GM19438 (cell line): ENCODE data around the gene ABCA2.
"Not testable (repeated sequence)": the region's sequence is repeated elsewhere in the genome, so short reads cannot be mapped to it uniquely, and the experiment has no call there.

Experiments used
- ATAC-seq: cut with Tn5 transposase; IDR thresholded peaks from one replicate; pipeline ENCODE4 v1.9.1; 2021; ENCODE audit warnings: low read depth; ENCODE audit not compliant: unreplicated experiment

The ABCA2 gene

GRCh38 chr9:137063311-137064026 lies 35.4 kb upstream of the ABCA2 start:
- ATAC-seq = no peak

GRCh38 chr9:137062798-137063197 lies 34.8 kb upstream of the ABCA2 start:
- ATAC-seq = not testable (repeated sequence)

- ATAC-seq = no peak
Observed at GRCh38 chr9:137062384-137062783, 34.3 kb upstream of the ABCA2 start.

GRCh38 chr9:137058521-137059234 lies 30.6 kb upstream of the ABCA2 start:
- ATAC-seq = no peak

GRCh38 chr9:137057545-137057944 lies 29.5 kb upstream of the ABCA2 start:
- no peak for ATAC-seq

- ATAC-seq = no peak
Observed at GRCh38 chr9:137056739-137057415, 28.8 kb upstream of the ABCA2 start.

GRCh38 chr9:137055385-137056364 lies 27.6 kb upstream of the ABCA2 start:
- no peak for ATAC-seq

GRCh38 chr9:137054932-137055384 lies 26.9 kb upstream of the ABCA2 start:
- ATAC-seq = no peak

- no peak for ATAC-seq
Observed at GRCh38 chr9:137053944-137054931, 26.2 kb upstream of the ABCA2 start, which contains the start of gene ENTPD2. Gene ENTPD2, minus strand, starts transcription at chr9:137054061. Its CDS starts 64 bp downstream, at chr9:137053997.

GRCh38 chr9:137052998-137053943 lies 25.2 kb upstream of the ABCA2 start:
- ATAC-seq = no peak

GRCh38 chr9:137052293-137052692 lies 24.3 kb upstream of the ABCA2 start:
- ATAC-seq = no peak

- ATAC-seq = no peak
Observed at GRCh38 chr9:137051145-137051724, 23.2 kb upstream of the ABCA2 start.

GRCh38 chr9:137050570-137050969 lies 22.5 kb upstream of the ABCA2 start:
- no peak for ATAC-seq

GRCh38 chr9:137049544-137050449 lies 21.8 kb upstream of the ABCA2 start:
- no peak for ATAC-seq

GRCh38 chr9:137048655-137049543 lies 20.9 kb upstream of the ABCA2 start:
- no peak for ATAC-seq
